Chondrocyte (in vitro differentiated cells): ENCODE results near the gene THRB. TPM values are rescaled to one million over a fixed set of nuclear protein-coding genes. Genes with fewer than 3 reads are reported as not detected.

ENCODE experiments used
- DNase-seq: peaks from one replicate; pipeline ENCODE4 v3.0.0; 2021; ENCODE audit warnings: mixed read lengths, low spot score
- H3K27ac Mint-ChIP-seq: one replicate; pipeline ENCODE4 v1.8.0; 2021; ENCODE audit warnings: mild to moderate bottlenecking, moderate library complexity, mixed read lengths; ENCODE audit not compliant: unreplicated experiment
- H3K27me3 Mint-ChIP-seq: 2 replicates; pipeline ENCODE4 v1.8.0; 2021; ENCODE audit warnings: low read depth, mixed read lengths
- H3K36me3 Mint-ChIP-seq: 2 replicates; pipeline ENCODE4 v1.8.0; 2021; ENCODE audit warnings: low read depth, mixed read lengths
- H3K4me1 Mint-ChIP-seq: 2 replicates; pipeline ENCODE4 v1.8.0; 2021; ENCODE audit warnings: low read depth, mild to moderate bottlenecking, mixed read lengths
- H3K4me3 Mint-ChIP-seq: one replicate; pipeline ENCODE4 v1.8.0; 2021; ENCODE audit warnings: mild to moderate bottlenecking, moderate library complexity, mixed read lengths; ENCODE audit not compliant: unreplicated experiment
- H3K9me3 Mint-ChIP-seq: 2 replicates; pipeline ENCODE4 v1.8.0; 2021; ENCODE audit warnings: low read depth, mixed read lengths
- total RNA-seq: library from RNA; stranded (reverse); gene quantifications from 3 replicates; pipeline ENCODE4 v1.2.1, GENCODE V29; 2021
- TF ChIP-seq, protein P1 (sequence below): fragments of 200-600 bp; sonication (generic); IDR thresholded peaks from 2 replicates; pipeline ENCODE4 v1.5.0; 2021; ENCODE audit warnings: antibody characterized with exemption, mild to moderate bottlenecking, moderate library complexity

The THRB gene
- total RNA-seq, 1 donor from 2014 or later: 3.8 TPM

DNA sequence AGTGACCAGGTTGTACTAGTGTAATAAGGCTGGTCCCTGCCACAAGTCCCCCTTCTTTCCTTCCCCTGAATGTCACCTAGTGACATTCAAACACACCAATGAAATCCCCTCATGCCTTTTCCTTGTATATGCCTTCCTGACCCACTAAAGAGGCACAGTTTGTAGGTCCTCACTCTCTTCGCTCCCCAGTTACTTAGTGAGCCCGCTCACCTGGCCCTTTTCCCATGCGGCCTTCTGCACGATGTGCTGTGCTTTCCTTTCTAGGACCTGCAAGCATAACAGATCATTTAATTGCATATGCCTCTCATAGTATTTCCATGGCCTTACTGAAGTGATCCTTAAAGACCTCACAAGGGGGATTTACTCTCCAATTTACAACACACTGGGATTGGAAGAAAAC lies 146.3 kb downstream of the THRB start:
- Mint-ChIP-seq H3K9me3 (no peaks in the 10 kb centered on the region), H3K4me3 (no peak overlapping the region), H3K27me3 (no peaks in the 10 kb centered on the region), H3K27ac (no peak overlapping the region), H3K4me1 (peaks cover 24% of the 10 kb centered on the region), H3K36me3 (no peaks in the 10 kb centered on the region)
- TF ChIP-seq, protein P1, sequence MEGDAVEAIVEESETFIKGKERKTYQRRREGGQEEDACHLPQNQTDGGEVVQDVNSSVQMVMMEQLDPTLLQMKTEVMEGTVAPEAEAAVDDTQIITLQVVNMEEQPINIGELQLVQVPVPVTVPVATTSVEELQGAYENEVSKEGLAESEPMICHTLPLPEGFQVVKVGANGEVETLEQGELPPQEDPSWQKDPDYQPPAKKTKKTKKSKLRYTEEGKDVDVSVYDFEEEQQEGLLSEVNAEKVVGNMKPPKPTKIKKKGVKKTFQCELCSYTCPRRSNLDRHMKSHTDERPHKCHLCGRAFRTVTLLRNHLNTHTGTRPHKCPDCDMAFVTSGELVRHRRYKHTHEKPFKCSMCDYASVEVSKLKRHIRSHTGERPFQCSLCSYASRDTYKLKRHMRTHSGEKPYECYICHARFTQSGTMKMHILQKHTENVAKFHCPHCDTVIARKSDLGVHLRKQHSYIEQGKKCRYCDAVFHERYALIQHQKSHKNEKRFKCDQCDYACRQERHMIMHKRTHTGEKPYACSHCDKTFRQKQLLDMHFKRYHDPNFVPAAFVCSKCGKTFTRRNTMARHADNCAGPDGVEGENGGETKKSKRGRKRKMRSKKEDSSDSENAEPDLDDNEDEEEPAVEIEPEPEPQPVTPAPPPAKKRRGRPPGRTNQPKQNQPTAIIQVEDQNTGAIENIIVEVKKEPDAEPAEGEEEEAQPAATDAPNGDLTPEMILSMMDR: no peak
- no peak for DNase-seq

DNA sequence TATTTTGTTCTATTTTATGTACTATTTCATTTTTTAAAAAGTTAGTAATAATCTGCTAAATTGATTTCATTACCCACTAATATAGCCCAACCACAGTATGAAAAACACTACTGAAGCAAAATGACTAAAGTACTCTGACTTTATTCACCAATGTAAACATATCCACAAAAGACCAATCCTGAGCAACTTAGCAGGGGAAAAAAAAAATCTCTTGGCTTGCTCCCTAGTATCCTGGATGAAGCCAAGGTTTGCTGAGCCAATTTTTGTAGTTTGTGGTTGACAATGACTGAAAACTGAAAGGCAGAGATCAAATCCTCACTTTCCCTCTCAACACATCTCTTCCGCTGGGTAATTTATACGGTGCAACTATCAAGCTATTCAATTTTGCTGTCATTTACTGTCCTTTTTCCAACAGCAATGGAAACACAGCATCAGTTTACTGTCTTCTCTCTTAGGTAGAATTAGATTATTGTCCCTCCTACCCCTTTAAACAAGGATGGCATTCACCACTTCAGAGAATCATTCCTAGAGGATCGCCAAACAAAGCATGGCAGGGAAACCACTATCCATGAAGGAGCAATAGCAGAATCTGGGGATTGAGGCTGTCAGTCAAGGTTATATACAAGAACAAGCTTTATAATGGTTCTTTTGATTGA lies 149.7 kb downstream of the THRB start:
- Mint-ChIP-seq H3K4me3 (no peak overlapping the region), H3K27ac (no peak overlapping the region), H3K9me3 (no peaks in the 10 kb centered on the region), H3K36me3 (no peaks in the 10 kb centered on the region), H3K4me1 (peaks cover 11% of the 10 kb centered on the region), H3K27me3 (no peaks in the 10 kb centered on the region)
- DNase-seq: no peak
- TF ChIP-seq, protein P1: no peak

DNA sequence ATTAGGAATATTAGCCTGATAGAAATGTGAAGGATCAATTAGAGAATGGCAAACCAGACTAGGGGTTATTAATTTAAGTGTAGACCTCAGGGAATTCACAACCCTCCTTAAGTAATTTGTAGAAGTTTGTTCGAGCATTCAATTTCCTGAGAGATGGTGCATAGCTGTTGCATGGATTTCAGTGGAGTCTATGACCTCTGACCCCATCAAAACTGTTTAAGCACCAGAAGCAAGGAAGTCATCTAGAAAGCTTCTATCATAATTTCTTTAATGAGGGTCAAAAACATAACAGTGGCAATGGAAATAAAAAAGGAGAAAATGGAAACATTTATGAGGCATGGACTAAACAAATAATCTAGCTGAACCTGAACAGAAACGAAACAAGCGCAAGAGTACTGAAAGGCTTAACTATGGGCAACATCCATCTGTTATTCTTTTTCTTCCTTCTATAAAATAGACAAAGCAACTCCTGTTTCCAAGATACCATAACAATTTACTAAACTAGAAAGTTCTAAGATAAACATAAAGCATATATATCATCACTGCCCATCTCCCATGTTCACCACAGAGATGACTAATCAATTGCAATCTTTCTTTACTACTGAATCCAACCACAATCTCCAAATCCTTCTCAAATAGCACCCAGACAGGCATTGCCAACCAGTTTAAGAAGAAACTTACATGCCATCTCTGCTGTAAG lies 151.4 kb downstream of the THRB start:
- no peak overlapping the region for H3K4me3 Mint-ChIP-seq
- no peaks in the 10 kb centered on the region for H3K9me3 Mint-ChIP-seq
- H3K27ac Mint-ChIP-seq: no peak overlapping the region
- TF ChIP-seq, protein P1: no peak
- no peaks in the 10 kb centered on the region for H3K36me3 Mint-ChIP-seq
- DNase-seq: no peak
- no peaks in the 10 kb centered on the region for H3K27me3 Mint-ChIP-seq
- H3K4me1 Mint-ChIP-seq: peaks cover 19% of the 10 kb centered on the region

GRCh38 chr3:24342275-24342674 lies 152.4 kb downstream of the THRB start:
- no peak overlapping the region for H3K4me3 Mint-ChIP-seq
- H3K4me1 Mint-ChIP-seq: peaks cover 19% of the 10 kb centered on the region
- no peak for DNase-seq
- no peaks in the 10 kb centered on the region for H3K9me3 Mint-ChIP-seq
- no peak overlapping the region for H3K27ac Mint-ChIP-seq
- H3K36me3 Mint-ChIP-seq: no peaks in the 10 kb centered on the region
- TF ChIP-seq, protein P1: no peak
- no peaks in the 10 kb centered on the region for H3K27me3 Mint-ChIP-seq

DNA sequence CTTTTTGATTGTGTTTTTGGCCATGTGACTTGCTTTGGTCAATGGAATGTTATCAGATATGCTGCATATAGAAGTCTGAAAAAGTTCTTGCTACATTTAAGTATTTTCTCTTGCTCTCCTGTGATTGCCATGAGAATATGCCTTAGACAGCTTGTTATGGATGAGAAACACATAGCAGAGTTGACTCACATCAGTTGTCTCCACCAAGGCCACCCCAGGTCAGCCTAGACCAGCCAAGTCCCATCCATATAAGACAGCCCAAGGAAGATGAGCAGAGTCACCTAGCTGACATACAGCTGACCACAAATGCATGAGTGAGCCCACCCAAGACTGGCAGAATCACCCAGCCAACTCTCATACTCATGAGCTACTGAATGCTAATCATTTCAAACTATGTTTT lies 153.0 kb downstream of the THRB start:
- H3K4me1 Mint-ChIP-seq: peaks cover 19% of the 10 kb centered on the region
- no peaks in the 10 kb centered on the region for H3K36me3 Mint-ChIP-seq
- H3K4me3 Mint-ChIP-seq: no peak overlapping the region
- DNase-seq: no peak
- H3K9me3 Mint-ChIP-seq: no peaks in the 10 kb centered on the region
- H3K27me3 Mint-ChIP-seq: no peaks in the 10 kb centered on the region
- TF ChIP-seq, protein P1: no peak
- no peak overlapping the region for H3K27ac Mint-ChIP-seq
